GM12874 (cell line): Measurements from ENCODE around the gene TNPO1.

Experiments used
- TF ChIP-seq, protein P1 (sequence below): IDR thresholded peaks from 2 replicates; pipeline ENCODE4 v1.5.1; 2011; ENCODE audit warnings: low read depth, mild to moderate bottlenecking, control low read depth, low read length, moderate library complexity; ENCODE audit not compliant: insufficient read depth

TNPO1 gene

GRCh38 chr5:72837524-72838096 lies 21.1 kb downstream of the TNPO1 start:
- TF ChIP-seq, protein P1, sequence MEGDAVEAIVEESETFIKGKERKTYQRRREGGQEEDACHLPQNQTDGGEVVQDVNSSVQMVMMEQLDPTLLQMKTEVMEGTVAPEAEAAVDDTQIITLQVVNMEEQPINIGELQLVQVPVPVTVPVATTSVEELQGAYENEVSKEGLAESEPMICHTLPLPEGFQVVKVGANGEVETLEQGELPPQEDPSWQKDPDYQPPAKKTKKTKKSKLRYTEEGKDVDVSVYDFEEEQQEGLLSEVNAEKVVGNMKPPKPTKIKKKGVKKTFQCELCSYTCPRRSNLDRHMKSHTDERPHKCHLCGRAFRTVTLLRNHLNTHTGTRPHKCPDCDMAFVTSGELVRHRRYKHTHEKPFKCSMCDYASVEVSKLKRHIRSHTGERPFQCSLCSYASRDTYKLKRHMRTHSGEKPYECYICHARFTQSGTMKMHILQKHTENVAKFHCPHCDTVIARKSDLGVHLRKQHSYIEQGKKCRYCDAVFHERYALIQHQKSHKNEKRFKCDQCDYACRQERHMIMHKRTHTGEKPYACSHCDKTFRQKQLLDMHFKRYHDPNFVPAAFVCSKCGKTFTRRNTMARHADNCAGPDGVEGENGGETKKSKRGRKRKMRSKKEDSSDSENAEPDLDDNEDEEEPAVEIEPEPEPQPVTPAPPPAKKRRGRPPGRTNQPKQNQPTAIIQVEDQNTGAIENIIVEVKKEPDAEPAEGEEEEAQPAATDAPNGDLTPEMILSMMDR, result no peak

GRCh38 chr5:72840041-72840440 lies 23.6 kb downstream of the TNPO1 start:
- TF ChIP-seq, protein P1, result no peak

DNA sequence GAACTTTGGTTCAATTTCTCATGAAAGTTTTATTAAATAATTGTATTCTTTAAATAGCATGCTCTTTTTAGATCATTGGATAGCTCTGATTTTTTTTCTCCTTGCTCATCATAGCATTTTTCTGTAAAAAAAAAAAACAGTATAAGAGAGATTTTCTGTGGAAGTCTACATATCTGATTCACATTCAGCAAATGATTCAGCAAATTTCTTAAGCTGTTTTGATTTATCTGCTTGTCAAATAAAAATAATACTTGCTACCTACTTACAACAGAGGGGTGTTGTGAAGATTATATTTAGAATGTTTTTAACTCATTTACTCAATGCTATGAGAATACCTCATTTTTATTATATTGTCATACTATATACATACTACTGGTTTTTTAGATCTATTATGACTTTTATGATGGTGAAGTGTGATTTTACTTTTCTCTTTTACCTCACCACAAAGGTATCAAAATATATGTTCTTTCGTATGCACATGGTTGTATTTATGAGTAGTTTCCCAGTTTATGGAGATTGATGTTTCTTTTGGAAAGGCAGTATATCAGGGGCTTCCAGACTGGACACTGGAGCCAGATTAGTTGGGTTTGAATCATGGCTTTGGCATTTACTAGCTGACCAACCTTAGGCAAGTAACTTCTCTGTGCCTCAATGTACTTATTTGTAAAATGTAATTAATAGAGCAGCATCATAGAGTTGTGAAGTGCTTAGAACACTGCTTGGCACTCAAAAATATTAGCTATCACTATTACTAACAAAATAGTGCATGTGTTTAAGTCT lies 25.5 kb downstream of the TNPO1 start:
- TF ChIP-seq, protein P1, result no peak

DNA sequence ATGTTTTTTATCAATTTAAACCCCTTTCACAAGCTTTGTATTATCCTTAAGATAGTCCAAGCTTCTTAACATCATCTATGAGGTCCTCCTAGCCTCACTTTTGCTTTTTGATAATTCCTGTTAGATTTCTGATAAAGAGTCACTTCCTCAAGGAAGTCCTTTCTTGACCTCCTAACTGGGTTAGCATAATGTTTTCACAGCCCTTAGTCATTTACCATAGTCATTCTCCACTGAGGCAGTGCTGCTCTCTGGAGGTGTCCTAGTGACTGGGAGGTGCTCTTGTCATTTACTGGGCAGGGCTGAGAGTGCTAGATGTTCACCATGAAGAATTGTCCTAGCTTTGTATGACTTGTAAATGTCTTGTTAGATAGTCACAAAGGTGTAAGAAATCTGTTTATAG lies 26.4 kb downstream of the TNPO1 start:
- TF ChIP-seq, protein P1, result no peak

- TF ChIP-seq, protein P1, result no peak
Observed at GRCh38 chr5:72844218-72844603, 27.8 kb downstream of the TNPO1 start.

DNA sequence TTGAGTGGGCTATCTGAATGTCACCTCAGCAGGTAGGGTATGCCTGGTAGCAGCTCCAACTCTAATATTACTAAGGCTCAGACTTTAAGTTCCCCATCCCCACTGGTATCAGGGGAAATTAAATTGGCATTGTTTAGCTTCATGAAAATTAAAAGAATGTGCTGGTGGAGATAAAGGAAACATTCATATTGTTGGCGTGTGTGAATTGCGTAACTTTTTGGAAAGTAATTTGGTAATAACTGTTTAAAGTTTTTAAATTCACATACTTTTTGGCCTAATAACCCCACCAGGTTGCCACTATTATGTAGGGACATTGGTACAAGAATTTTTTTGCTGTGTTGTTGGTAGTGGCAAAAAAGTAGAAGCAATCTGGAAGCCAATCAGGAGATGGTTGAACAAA lies 29.4 kb downstream of the TNPO1 start:
- TF ChIP-seq, protein P1, result no peak

DNA sequence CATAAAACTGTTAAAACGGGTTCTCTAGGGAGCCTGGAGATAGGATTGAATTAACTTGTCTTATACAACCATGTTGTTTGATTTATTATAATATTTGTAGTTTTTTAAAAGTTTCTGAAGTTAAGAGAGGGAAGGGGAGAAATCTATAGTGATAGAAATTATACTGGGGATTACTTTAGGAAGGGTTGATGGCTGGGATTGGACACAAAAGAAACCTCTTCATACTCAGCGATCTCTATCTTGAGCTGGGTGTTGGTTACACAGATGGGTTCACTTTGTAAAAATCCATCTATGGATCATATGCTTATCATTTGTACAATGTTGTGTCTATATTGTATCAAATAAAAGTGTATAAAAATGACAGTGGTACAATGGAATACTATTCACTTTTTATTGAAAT lies 30.0 kb downstream of the TNPO1 start:
- TF ChIP-seq, protein P1, result no peak
